ENCODE data around the gene GPRC5C.
A peak's percentile ranks its signal among the peaks of the same experiment; 100 is the strongest.
"Not testable (repeated sequence)": the region's sequence is repeated elsewhere in the genome, so short reads cannot be mapped to it uniquely, and the experiment has no call there.

The GPRC5C gene

DNA sequence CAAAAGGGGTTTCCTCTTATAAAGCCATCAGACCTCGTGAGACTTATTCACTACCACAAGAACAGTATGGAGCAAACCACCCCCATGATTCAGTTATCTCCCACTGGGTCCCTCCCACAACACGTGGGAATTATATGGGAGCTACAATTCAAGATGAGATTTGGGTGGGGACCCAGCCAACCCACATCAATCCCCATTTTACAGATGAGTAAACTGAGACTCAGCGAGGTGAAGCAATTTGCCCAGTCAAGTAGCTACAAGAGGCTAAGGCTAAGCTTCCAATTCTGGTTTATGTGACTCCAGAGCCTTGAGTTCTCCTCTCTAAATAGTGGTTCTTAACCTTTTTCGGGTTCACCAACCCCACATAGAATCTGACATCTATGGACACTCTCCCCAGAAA is 43.3 kb downstream of the GPRC5C start:
- no peak for DNase-seq

DNA sequence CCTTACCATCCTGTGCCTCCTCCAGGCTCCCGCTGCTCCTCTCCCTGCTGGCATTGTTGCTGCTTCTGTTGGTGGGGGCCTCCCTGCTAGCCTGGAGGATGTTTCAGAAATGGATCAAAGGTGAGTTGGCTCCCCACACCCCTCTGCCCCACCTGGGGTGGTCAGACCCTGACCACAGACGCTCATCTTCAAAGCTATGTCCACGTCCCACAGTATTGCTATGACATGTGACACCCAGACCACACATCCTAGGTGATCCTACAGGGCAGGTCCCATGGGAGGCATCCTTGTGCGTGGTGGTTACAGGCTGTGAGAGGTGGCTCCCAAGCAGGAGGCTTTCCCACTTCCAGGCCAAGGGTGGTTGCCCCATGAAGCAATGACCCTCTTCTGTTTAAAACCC is 45.5 kb downstream of the GPRC5C start:
- DNase-seq: no peak

DNA sequence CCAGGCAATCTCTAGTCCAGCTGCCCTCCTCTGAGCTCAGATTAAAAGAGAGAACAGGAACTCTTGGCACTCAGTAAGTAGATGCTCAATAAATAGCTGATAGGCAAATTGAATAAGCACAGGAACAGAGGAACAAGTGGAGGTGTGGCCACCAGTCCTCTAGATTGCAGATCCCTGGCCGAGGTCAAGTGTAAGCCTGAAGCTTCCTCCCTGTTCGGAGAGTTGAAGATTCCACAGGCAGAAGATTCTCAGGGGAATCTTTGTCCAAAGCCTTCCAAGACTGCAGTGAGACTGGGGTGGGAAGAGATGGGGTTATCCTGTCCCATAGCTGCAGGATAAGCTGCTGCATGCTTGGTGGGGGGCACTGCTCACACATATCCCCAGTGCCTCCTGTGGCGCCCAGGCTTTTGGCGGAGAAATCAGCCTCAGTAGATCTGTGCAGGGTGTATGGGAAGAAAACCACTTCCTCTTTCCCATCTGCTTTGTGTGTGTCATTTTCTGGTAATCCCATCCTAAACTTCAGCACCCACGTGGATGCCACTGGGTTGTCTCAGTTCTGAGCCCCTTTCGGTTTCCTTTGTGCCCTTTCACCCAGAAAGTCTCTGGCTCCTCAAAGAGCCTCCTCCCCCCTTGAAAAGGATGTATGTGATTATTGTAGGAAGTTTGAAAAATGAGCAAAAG is 46.7 kb downstream of the GPRC5C start:
- DNase-seq: no peak

DNA sequence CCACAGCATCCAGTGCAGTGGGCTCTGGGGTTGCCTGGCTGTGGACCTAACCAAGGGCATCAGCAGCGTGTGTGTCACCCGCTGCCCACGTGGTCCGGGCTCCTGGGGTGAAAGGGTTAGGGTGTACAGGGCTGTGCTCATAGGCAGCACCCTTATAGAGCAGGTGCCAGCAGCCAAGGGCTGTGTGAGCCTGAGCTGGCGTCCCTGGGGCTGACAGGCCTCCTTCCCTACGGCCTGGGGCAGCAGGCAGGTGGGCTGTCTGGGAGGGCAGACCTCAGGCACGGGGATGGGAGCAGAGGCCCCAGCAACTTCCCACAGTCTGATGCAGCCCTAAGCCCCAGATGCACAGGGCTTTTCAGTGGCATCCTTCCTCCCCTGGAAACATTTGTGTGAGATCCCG is 48.4 kb downstream of the GPRC5C start:
- no peak for DNase-seq

DNA sequence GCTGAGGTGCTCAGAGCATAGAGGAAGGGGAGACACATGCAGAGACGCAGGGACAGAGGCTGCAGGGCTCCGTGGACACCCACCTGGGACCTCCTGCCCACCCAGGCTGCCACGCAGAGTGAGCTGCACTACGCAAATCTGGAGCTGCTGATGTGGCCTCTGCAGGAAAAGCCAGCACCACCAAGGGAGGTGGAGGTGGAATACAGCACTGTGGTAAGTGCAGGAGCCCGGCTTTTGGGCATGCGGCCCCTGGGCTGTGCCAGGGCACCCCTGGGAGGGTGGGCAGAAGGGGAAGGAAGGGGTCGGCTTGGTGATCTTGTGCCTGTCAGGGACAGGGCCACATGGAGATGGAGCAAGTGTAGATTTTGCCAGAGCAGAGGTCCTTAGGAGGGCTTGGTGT is 49.7 kb downstream of the GPRC5C start:
- DNase-seq: no peak

DNA sequence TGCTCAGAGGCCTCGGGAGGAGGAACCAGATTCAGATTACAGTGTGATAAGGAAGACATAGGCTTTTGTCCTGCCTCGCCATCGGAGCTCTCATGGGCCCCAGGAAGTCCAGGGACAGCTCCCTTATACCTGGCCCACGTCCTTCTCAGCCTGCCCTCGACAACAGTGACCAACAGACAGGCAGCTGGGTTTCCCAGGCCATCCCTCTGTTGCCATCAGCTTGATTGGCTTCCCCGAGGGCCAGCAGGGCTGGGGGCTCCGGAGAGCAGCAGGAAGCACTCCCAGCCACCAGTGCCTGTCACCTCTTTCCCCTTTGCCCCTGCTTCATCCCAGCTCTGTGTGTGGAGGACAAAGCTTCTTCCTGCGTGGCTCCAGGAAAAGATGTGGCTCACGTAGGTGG is 52.2 kb downstream of the GPRC5C start:
- DNase-seq: no peak

DNA sequence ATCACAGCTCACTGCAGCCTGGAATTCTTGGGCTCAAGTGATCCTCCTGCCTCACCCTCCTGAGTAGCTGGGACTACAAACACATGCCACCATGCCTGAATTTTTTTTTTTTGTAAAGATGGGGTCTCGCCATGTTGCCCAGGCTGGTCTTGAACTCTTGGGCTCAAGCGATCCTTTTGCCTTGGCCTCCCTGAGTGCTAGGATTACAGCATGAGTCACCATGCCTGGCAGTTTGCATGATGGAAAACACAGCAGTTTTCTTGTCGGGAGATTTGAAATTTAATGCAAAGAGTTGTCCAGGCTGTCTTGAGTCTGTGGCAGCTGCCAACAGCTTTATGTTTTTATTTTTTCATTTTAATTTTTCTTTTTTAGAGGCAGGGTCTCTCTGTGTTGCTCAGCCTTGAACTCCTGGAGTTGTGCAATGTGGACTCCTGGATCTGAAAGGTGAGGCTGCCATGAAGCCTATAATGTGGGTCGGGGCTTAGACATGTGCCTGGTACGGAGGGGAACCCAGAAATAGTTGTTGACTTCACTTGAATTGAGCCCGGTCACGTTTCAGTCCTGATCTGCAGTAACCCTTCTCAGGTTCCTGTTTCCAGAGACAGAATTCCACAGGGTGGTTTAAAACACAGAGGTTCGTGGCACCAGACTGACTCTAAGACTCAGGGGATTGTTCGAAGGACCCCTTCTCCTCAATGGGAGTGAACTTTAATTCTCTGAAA is 53.3 kb downstream of the GPRC5C start:
- DNase-seq: no peak

DNA sequence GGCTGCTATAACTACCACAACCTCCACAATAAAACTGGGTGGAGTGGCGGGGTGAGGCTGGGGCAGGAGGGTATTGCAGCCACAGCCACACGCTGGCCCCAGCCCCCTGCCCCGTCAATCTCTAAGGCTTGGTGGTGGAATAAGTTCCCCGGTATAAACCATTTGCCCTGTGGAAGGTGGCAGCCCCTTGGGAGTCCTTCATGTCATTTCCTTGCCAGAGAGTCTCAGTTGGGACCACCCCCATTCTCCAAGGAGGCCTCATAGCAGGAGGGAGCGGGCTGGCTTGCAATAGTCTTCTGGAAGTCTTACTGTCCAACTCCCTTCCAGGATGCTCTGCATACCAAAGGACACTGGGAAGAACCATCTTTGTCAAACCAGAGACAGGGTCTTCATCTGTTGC is 54.0 kb downstream of the GPRC5C start:
- no peak for DNase-seq

DNA sequence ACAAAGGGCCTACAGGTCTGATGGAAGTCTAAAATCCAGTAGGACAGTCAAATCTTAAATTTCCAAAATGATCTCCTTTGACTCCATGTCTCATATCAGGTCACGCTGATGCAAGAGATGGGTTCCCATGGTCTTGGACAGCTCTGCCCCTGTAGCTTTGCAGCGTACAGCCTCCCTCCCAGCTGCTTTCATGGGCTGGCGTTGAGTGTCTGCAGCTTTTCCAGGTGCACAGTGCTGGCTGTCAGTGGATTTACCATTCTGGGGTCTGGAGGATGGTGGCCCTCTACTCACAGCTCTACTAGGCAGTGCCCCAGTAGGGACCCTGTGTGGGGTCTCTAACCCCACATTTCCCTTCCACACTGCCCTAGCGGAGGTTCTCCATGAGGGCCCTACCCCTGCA is 56.4 kb downstream of the GPRC5C start:
- DNase-seq: not testable (repeated sequence)

DNA sequence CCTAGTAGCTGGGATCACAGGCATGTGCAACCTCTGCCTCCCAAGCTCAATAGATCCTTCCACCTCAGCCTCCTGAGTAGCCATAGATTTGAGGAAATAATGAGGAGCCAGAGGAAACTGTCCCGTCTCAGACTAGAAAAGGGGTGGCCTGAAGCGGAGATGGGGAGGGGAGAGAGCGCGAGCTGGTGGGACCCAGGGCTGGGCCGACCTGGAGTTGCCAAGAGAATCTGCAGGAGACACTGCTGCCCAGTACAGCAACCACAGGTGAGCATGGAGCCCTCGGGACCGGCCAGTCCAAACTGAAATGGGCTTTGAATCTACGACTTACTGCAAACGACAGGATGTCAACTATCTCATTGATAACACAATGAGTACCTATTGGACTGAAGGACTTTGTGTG is 58.8 kb downstream of the GPRC5C start:
- no peak for DNase-seq

DNA sequence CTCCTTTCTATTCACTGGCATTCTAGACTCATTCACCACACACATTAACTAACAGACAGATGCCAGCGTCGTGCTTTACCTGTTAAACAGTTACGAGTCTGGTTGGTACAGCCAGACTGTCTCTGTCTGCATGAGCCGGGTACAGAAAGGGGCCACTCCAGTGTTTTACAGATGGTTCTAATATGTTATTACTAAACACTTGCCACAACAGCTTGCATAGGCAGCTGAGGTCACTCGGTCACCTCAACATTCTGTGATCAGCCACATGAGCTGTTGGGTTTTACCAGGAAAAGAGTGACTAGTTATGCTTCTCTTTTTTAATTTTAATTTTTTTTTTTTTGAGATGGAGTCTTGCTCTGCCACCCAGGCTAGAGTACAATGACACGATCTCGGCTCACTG is 59.7 kb downstream of the GPRC5C start:
- no peak for DNase-seq

DNA sequence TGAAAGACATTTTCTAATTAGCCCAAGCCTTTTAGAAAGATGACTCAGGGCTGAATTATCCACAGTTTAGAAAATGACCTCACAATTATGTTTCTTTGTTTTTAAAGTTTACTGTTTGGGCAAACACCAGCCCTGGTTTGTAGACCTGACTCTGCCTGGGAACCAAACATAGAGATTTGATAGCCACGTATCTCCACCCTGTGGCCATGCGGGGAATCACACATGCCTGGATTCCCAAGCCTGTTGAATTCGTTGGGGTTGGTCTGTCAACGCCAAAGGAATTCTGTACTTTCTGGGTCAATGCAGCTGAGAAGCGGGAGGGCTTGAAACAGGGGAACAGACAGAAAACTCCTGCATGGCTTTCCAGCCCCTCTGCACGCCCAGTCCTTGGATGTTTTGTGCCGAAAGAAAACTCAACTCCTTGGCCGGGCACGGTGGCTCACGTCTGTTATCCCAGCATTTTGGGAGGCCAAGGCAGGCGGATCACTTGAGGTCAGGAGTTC is 61.5 kb downstream of the GPRC5C start:
- peak; percentile 55 for DNase-seq
